GM12878 (cell line): ENCODE results near the gene FMNL2. TPM values are rescaled to one million over a fixed set of nuclear protein-coding genes. Genes with fewer than 3 reads are reported as not detected.

ENCODE experiments used
- ATAC-seq: fragments of 200-7000 bp; cut with Tn5 transposase; 3 replicates; pipeline ENCODE4 v1.9.1; 2020; ENCODE audit warnings: mild to moderate bottlenecking, moderate library complexity
- BruUV-seq: library from RNA; stranded (reverse); fragments of 400-500 nt; replicated peaks from 2 replicates; lab custom pipeline; 2021; lab: Mats Ljungman, UMichigan
- CTCF ChIA-PET: fragments of 300-600 bp; sonication (Branson Sonifier 250); formaldehyde crosslinking; extraction: SDS; loops from one replicate; lab custom pipeline; 2021; ENCODE audit warnings: inconsistent platforms; lab: Yijun Ruan, JAX
- POLR2A ChIA-PET: fragments of 350-600 bp; formaldehyde crosslinking; extraction: SDS; loops from one replicate; lab custom pipeline; 2021; ENCODE audit warnings: inconsistent platforms; lab: Charles Lee
- RAD21 ChIA-PET: fragments of 300-600 bp; sonication (Branson Sonifier 250); formaldehyde crosslinking; loops from one replicate; lab custom pipeline; 2023; ENCODE audit warnings: antibody characterized with exemption; ENCODE audit not compliant: unreplicated experiment; lab: Charles Lee
- SMC1A ChIA-PET: fragments of 300-600 bp; sonication (Branson Sonifier 250); formaldehyde crosslinking; loops from one replicate; lab custom pipeline; 2023; ENCODE audit not compliant: unreplicated experiment, uncharacterized antibody; lab: Charles Lee
- DNase-seq: peaks from one replicate; pipeline ENCODE4 v3.0.0-alpha.2; 2011; ENCODE audit warnings: low read depth, low spot score
- FAIRE-seq: peaks from 3 replicates; lab custom pipeline; 2011; peaks lifted over from hg19 to GRCh38; lab: Jason Lieb, UNC
- H2AFZ ChIP-seq: 2 replicates; pipeline ENCODE4 v1.6.0; 2011; ENCODE audit warnings: low read depth, low read length, control low read depth; ENCODE audit not compliant: control insufficient read depth
- H3K27ac ChIP-seq: 2 replicates; pipeline ENCODE4 v1.5.1; 2011; ENCODE audit warnings: control low read depth; ENCODE audit not compliant: control insufficient read depth, insufficient read depth
- H3K27me3 ChIP-seq, 2 experiments: replicated peaks in 1 of 2; 2 replicates each; pipeline versions ENCODE4 v1.6.0 to v1.6.1; 2011; ENCODE audit warnings: low read length in 1 of 2; ENCODE audit not compliant: control insufficient read depth in 2 of 2, insufficient read depth in 2 of 2
- H3K36me3 ChIP-seq, 2 experiments: 2 replicates each; pipeline ENCODE4 v1.5.1; 2011; ENCODE audit warnings: low read length in 1 of 2; ENCODE audit not compliant: control insufficient read depth in 2 of 2, insufficient read depth in 2 of 2
- H3K4me1 ChIP-seq: 2 replicates; pipeline ENCODE4 v1.6.1; 2011; ENCODE audit warnings: mild to moderate bottlenecking, low read length, moderate library complexity, mixed read lengths; ENCODE audit not compliant: control insufficient read depth, insufficient read depth
- H3K4me2 ChIP-seq: 2 replicates; pipeline ENCODE4 v1.6.0; 2011; ENCODE audit warnings: control low read depth; ENCODE audit not compliant: control insufficient read depth, insufficient read depth
- H3K4me3 ChIP-seq: fragments of 200-600 bp; sonication (generic); 2 replicates; pipeline ENCODE4 v1.5.1; 2016
- H3K79me2 ChIP-seq: 2 replicates; pipeline ENCODE4 v1.6.0; 2011; ENCODE audit warnings: low read length; ENCODE audit not compliant: control insufficient read depth, insufficient read depth
- H3K9ac ChIP-seq: 2 replicates; pipeline ENCODE4 v1.8.0; 2011; ENCODE audit warnings: low read length, control low read depth, mixed read lengths; ENCODE audit not compliant: control insufficient read depth, insufficient read depth
- H3K9me3 ChIP-seq: replicated peaks from 3 replicates; pipeline ENCODE4 v1.5.1; 2011; ENCODE audit warnings: mild to moderate bottlenecking, low read length; ENCODE audit not compliant: control insufficient read depth, insufficient read depth
- H4K20me1 ChIP-seq: 2 replicates; pipeline ENCODE4 v1.6.0; 2011; ENCODE audit not compliant: control insufficient read depth, insufficient read depth
- ASH2L ChIP-seq: fragments of 300-600, 200-600 bp; sonication (generic); IDR thresholded peaks from 2 replicates; pipeline ENCODE4 v1.6.1; 2017; ENCODE audit warnings: low read depth, mild to moderate bottlenecking, borderline replicate concordance
- CBX5 ChIP-seq: sonication (generic); IDR thresholded peaks from 2 replicates; pipeline ENCODE4 v1.6.1; 2016; ENCODE audit warnings: low read depth, moderate library complexity, mild to moderate bottlenecking, inconsistent platforms
- CREM ChIP-seq: IDR thresholded peaks from 2 replicates; pipeline ENCODE4 v1.6.1; 2014; ENCODE audit warnings: antibody characterized with exemption, low read depth
- DPF2 ChIP-seq: fragments of 450-650 bp; IDR thresholded peaks from 2 replicates; pipeline ENCODE4 v1.6.1; 2017; ENCODE audit warnings: mild to moderate bottlenecking
- GATAD2B ChIP-seq: fragments of 450-650 bp; conservative IDR thresholded peaks from 2 replicates; pipeline ENCODE4 v1.6.1; 2017; ENCODE audit warnings: low read depth, mild to moderate bottlenecking, moderate library complexity
- HDGF ChIP-seq: fragments of 450-650 bp; IDR thresholded peaks from 2 replicates; pipeline ENCODE4 v1.6.1; 2016; ENCODE audit warnings: antibody characterized with exemption
- IRF5 ChIP-seq: fragments of 450-650 bp; IDR thresholded peaks from 2 replicates; pipeline ENCODE4 v1.6.1; 2017; ENCODE audit warnings: borderline replicate concordance
- JUNB ChIP-seq: IDR thresholded peaks from 2 replicates; pipeline ENCODE4 v1.6.1; 2016; ENCODE audit warnings: antibody characterized with exemption, mild to moderate bottlenecking
- LARP7 ChIP-seq: fragments of 450-650 bp; IDR thresholded peaks from 2 replicates; pipeline ENCODE4 v1.6.1; 2017; ENCODE audit warnings: mild to moderate bottlenecking
- NFXL1 ChIP-seq: fragments of 450-650 bp; IDR thresholded peaks from 2 replicates; pipeline ENCODE4 v1.6.1; 2017; ENCODE audit warnings: antibody characterized with exemption, mild to moderate bottlenecking, borderline replicate concordance
- NFYB ChIP-seq: IDR thresholded peaks from 2 replicates; pipeline ENCODE4 v1.6.1; 2011; ENCODE audit warnings: low read depth, mild to moderate bottlenecking, low read length, improper control_type of control experiment, moderate library complexity; ENCODE audit not compliant: insufficient read depth
- PBX3 ChIP-seq: IDR thresholded peaks from 2 replicates; pipeline ENCODE4 v1.6.1; 2011; ENCODE audit warnings: mild to moderate bottlenecking, low read depth, low read length, moderate library complexity; ENCODE audit not compliant: insufficient replicate concordance
- POU2F2 ChIP-seq: IDR thresholded peaks from 3 replicates; pipeline ENCODE4 v1.6.1; 2011; ENCODE audit warnings: low read depth, mild to moderate bottlenecking, low read length, borderline replicate concordance
- RAD21 ChIP-seq: IDR thresholded peaks from 2 replicates; pipeline ENCODE4 v1.6.1; 2011; ENCODE audit warnings: mild to moderate bottlenecking, low read depth, low read length, moderate library complexity; ENCODE audit not compliant: insufficient read depth
- RAD51 ChIP-seq: fragments of 450-650 bp; IDR thresholded peaks from 2 replicates; pipeline ENCODE4 v1.6.1; 2016; ENCODE audit warnings: moderate library complexity, mild to moderate bottlenecking, inconsistent platforms
- TCF7 ChIP-seq: IDR thresholded peaks from 2 replicates; pipeline ENCODE4 v1.6.1; 2014; ENCODE audit warnings: antibody characterized with exemption, borderline replicate concordance
- USF1 ChIP-seq: IDR thresholded peaks from 2 replicates; pipeline ENCODE4 v1.6.1; 2011; ENCODE audit warnings: borderline replicate concordance, low read depth, mild to moderate bottlenecking, moderate library complexity, mixed read lengths, low read length; ENCODE audit not compliant: insufficient read depth; ENCODE audit errors: extremely low read length
- WRNIP1 ChIP-seq: IDR thresholded peaks from 2 replicates; pipeline ENCODE4 v1.6.1; 2011; ENCODE audit warnings: low read depth, low read length, improper control_type of control experiment, borderline replicate concordance
- ZNF384 ChIP-seq: IDR thresholded peaks from 2 replicates; pipeline ENCODE4 v1.6.1; 2012; ENCODE audit warnings: low read depth, mild to moderate bottlenecking, low read length, improper control_type of control experiment, borderline replicate concordance
- WGBS: methylation state at CpG from one replicate; pipeline ENCODE4 v1.1.6; 2016; ENCODE audit warnings: low lambda C conversion rate; ENCODE audit not compliant: insufficient replicate concordance, insufficient coverage; ENCODE audit errors: missing lambda C conversion rate; 5-methylcytosine and 5-hydroxymethylcytosine counted together
- in situ Hi-C: fragments of 300-500 bp; cut with MboI; formaldehyde crosslinking; loops from 9 replicates; pipeline ENCODE4 v1.14.3; 2018; ENCODE audit warnings: mixed read lengths
- intact Hi-C: fragments of 100-400 bp; cut with micrococcal nuclease; formaldehyde crosslinking; loops from one replicate; pipeline ENCODE4 v1.14.2; 2022; ENCODE audit not compliant: unreplicated experiment
- polyA plus RNA-seq, 11 experiments: library from polyadenylated mRNA; depleted of rRNA in 4 of 11; unstranded in 6 of 11; stranded (reverse) in 5 of 11; fragments of >200 nt; fragmentation: Nextera tagmentation in 4 of 11; fragmentation: Illumina TruSeq in 1 of 11; extraction: Ambion mirVana in 4 of 11; extraction: Trizol in 1 of 11; gene quantifications; 1 replicate in 1 of 11; 2 replicates in 10 of 11; pipeline versions ENCODE4 v1.2.1 to v1.2.3, GENCODE V29; 2011 to 2016; ENCODE audit warnings: inconsistent platforms in 2 of 11, missing spikeins in 2 of 11, low read depth in 1 of 11
- total RNA-seq, 4 experiments: library from RNA; depleted of rRNA in 3 of 4; stranded (reverse); fragments of >200 nt in 3 of 4; fragmentation: Illumina TruSeq in 1 of 4; extraction: Trizol in 1 of 4; gene quantifications; 2 replicates each; pipeline versions ENCODE4 v1.2.1 to v1.2.3, GENCODE V29; 2013 to 2021
- TF ChIP-seq, protein P1 (sequence below): fragments of 450-650 bp; IDR thresholded peaks from 2 replicates; pipeline ENCODE4 v1.6.1; 2016; ENCODE audit warnings: mild to moderate bottlenecking

Gene FMNL2
- total and polyA plus RNA-seq, 10 of the 15 experiments (the other 5 are each of a cell fraction or from before 2014, with no cell fraction given), result 0.13 to 9.9 (median 0.35) TPM

DNA sequence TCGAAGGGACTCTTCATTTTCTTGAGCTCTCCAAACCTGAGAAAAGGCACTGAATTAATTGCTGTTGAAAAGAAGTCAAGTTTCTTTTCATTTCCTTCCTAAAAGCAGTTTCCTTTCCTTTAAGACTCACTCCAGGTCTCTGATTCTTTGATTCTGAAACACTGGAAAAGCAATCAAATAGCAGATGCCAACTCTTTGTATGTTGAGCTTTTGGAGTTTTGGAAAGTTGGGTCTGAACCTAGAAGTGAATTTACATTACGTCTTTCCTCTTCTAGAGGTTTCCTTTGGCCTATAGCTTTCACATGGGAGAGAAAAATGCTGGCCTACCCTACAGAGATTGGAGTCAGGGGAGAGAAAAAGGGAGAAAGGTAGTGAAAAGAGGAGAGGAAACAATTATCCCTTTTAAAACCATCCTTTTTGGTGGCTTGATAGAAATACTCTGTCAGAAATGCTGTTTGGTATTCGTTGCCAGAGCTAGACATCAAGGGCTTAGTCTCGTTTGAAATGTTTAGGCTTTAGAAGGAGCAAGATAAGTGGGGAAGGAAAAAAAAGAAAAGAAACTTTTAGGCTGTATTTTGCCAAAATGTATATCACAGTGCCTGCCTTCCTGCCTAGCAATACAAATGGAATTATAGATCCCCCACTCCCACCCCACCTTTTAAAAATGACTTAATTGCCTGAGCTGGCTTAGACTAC is 194.6 kb downstream of the FMNL2 start:
- no peak for TF ChIP-seq DPF2
- TF ChIP-seq RAD51, result no peak
- no peak for TF ChIP-seq JUNB
- TF ChIP-seq ZNF384, result no peak
- TF ChIP-seq CREM, result no peak
- no peak for TF ChIP-seq ASH2L
- TF ChIP-seq IRF5, result no peak
- no peak for TF ChIP-seq CBX5
- no peak for TF ChIP-seq TCF7
- TF ChIP-seq POU2F2, result no peak
- TF ChIP-seq NFYB, result no peak
- no peak for TF ChIP-seq GATAD2B
- TF ChIP-seq LARP7, result no peak
- TF ChIP-seq PBX3, result no peak
- no peak for TF ChIP-seq NFXL1
- no peak for TF ChIP-seq WRNIP1
- no peak for TF ChIP-seq HDGF
- TF ChIP-seq USF1, result no peak
- TF ChIP-seq, protein P1, sequence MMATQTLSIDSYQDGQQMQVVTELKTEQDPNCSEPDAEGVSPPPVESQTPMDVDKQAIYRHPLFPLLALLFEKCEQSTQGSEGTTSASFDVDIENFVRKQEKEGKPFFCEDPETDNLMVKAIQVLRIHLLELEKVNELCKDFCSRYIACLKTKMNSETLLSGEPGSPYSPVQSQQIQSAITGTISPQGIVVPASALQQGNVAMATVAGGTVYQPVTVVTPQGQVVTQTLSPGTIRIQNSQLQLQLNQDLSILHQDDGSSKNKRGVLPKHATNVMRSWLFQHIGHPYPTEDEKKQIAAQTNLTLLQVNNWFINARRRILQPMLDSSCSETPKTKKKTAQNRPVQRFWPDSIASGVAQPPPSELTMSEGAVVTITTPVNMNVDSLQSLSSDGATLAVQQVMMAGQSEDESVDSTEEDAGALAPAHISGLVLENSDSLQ, result no peak
- no peak for TF ChIP-seq RAD21
- Histone ChIP-seq H3K27me3 (no peaks in the 10 kb centered on the region), H2AFZ (no peak overlapping the region), H3K36me3 (no peaks in the 10 kb centered on the region), H4K20me1 (no peaks in the 10 kb centered on the region), H3K4me1 (no peaks in the 10 kb centered on the region), H3K9me3 (no peaks in the 10 kb centered on the region), H3K79me2 (no peaks in the 10 kb centered on the region), H3K27ac (no peak overlapping the region), H3K4me3 (no peak overlapping the region), H3K4me2 (no peak overlapping the region), H3K9ac (no peak overlapping the region)
- ChIA-PET CTCF (interaction anchor here (0.6 to 1.2 kb wide), 6 partner anchors 11 to 503 kb away, joined by 3 to 4 read pairs (median 3); no protein-coding TSS in a partner anchor), POLR2A (no interaction called here), RAD21 (no interaction called here), SMC1A (interaction anchor here (0.9 to 1.4 kb wide), 3 partner anchors 10 to 32 kb away, joined by 3 to 6 read pairs (median 4); no protein-coding TSS in a partner anchor)
- no peak for DNase-seq
- in situ Hi-C loops (no loop called here), intact Hi-C loops (no loop called here)
- 54% methylated on average over 4 of the region's 4 CpGs for WGBS
- ATAC-seq, result no peak
- BruUV-seq, result no TSS peak
- no peak for FAIRE-seq
